Measurements from ENCODE around the gene TFCP2.

Gene TFCP2

GRCh38 chr12:51196547-51196946, 23.6 kb upstream of the TFCP2 start:
- DNase-seq (ENCODE audit: low spot score): no peak

GRCh38 chr12:51195841-51196240, 22.9 kb upstream of the TFCP2 start:
- DNase-seq (ENCODE audit: low spot score): no peak

- no peak for DNase-seq (ENCODE audit: low spot score)
These were observed 19.3 kb upstream of the TFCP2 start for GRCh38 chr12:51192284-51192671.

- no peak for DNase-seq (ENCODE audit: low spot score)
These were observed 18.8 kb upstream of the TFCP2 start for GRCh38 chr12:51191516-51192283.

GRCh38 chr12:51190820-51191219, 17.9 kb upstream of the TFCP2 start:
- no peak for DNase-seq (ENCODE audit: low spot score)

GRCh38 chr12:51189790-51190355, 16.9 kb upstream of the TFCP2 start:
- DNase-seq (ENCODE audit: low spot score): no peak

GRCh38 chr12:51188359-51189051, 15.6 kb upstream of the TFCP2 start:
- no peak for DNase-seq (ENCODE audit: low spot score)

DNA sequence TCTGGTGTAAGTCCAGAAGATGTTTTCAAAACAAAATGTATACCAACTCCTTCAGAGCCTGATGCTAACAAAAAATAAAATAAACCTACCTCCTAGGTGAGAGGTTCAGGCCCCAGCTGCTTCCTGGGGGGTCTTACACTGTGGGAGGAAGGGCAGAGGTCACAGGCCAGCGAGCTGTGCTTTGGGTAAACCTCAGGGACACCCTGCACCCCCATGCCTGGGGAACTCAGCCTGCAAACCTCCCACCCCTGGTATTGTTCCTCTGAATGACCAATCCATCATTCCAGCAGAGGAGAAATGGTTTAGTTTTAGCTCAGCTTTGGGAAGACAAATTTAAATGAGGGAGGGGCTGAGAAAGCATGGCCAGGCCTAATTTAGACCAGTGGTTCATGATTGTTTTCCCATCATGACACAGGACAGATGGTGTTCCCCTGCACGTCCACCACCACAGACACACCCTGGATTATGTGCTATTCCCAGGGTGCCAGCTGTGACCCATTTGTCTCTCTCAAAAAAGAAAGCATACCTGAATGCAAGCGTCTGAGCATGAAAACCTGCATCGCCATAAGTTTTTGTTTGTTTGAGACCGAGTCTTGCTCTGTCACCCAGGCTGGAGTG, 14.5 kb upstream of the TFCP2 start:
- DNase-seq (ENCODE audit: low spot score): no peak

DNA sequence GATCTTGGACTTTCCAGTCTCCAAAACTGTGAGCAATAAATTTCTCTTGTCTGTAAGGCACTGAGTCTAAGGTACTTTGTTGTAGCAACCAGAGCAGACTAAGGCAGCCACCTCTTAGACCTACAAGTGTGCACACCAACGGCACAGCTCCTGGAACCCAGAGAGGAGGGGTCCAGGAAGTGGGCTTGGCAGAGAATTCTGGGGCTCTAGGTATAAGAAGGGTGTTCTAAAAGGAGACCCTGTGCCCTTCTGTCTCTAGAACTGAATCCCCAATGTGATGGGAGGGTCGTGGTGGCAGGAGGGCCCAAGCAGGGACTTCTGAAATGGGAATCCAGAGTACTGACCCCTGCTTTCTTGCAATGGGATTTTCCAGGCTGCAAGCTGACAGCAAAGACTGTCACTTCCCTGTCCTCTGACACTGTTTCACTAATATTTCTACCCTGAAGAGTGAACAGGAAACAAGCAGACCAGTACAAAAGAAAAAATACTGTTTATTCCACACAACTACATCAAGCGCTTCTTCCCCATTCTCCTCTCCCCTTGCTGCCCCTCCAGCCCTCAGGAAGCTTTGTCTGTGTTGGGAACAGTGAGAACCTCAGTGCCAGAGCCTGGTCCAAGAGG, 13.6 kb upstream of the TFCP2 start:
- DNase-seq (ENCODE audit: low spot score): no peak

DNA sequence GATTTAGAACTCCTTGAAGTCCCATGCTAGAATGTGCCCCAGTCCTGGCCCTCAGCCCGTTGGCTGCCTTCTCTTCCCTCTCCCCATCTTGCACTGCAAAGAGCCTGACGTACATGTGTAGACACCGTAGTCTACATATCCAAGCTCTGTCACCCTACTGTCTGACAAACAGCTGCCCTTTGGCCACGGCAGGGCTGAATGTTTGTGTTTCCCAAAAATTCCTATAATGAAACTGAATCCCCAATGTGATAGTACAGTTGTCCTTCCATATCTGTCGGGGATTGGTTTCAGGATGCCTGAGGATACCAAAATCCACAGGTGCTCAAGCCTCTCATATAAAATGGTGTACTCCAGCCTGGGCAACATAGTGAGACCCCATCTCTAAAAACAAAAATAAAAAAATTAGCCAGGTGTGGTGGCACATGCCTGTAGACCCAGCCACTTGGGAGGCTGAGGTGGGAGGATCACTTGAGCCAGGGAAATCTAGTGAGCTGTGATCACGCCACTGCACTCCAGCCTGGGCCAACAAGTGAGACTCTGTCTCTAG, 12.3 kb upstream of the TFCP2 start:
- no peak for DNase-seq (ENCODE audit: low spot score)

- peak; percentile 70 for DNase-seq (ENCODE audit: low spot score)
These were observed 10.9 kb upstream of the TFCP2 start for GRCh38 chr12:51183816-51184215.

DNA sequence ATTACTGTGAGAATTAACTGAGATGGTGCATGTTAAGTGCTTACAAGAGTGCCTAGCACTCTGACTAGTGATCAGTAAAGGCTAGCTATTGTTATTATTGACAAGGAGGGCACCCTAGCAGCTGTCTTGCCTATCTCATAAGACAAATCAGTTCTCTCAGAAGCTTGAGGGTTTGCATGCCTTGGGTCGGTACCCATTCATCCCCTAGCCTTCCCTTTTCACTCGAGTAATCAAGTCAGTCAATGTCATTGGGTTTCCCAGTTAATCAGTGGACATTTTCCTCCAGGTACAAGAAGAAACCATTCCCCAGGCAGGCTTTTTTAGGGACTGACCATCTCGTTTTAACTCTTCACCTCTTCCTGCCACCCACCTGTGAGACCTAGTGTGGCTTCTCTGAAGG, 10.4 kb upstream of the TFCP2 start:
- no peak for DNase-seq (ENCODE audit: low spot score)

DNA sequence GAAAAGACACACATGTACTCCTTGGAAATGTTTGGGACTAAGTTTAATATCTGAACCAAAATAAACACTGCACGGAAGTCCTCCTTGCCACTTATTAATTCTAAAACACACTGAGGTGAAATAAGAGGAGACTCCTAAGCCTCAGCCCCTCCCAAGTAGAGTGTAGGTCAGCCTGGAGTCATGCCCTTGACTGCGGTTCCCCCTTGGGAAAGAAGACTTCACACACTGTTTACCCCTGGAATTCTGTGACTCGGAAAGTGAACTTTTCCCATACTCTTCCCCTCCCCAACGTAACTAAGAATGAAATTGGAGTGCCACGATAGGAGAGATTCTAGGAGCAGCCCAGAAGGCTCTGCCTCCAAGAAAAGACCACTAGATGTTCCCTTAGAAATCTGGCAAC, 8.6 kb upstream of the TFCP2 start:
- DNase-seq (ENCODE audit: low spot score): no peak

- DNase-seq (ENCODE audit: low spot score): no peak
These were observed 5.0 kb upstream of the TFCP2 start for GRCh38 chr12:51177897-51178296.

GRCh38 chr12:51174501-51174900, 1.6 kb upstream of the TFCP2 start:
- DNase-seq (ENCODE audit: low spot score): no peak

DNA sequence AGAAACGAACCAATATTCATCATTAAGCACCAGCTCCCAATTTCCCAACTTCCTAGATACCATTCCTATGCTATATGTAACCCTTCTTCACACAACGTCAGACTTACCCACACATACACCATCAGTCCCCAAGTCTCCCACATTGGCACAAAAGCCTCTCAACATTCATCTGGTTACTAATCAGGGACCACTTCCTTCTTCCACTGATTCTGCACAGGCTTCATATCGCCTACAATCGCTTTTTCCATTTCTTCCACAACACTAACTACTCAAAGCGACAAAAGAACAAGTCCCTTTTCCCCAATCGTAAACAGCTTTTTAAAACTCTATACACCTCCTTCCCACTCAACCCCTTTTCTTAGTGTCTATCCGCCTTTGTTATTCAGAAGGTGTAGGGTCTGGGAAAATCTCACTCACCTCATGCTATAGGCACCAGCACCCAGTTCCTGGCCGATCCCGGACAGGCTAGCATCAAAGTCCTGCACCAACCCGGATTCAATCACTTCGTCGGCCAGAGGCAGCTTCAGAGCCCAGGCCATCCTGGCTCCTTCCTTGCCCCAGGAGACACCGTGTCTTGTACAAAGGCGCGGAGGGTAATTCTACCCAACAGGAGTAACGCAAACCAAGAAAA, 936 bp downstream of the TFCP2 start:
- no peak for DNase-seq (ENCODE audit: low spot score)

- DNase-seq (ENCODE audit: low spot score): no peak
These were observed 9.1 kb downstream of the TFCP2 start for GRCh38 chr12:51163795-51164194.

GRCh38 chr12:51162217-51162616, 10.7 kb downstream of the TFCP2 start:
- no peak for DNase-seq (ENCODE audit: low spot score)

DNA sequence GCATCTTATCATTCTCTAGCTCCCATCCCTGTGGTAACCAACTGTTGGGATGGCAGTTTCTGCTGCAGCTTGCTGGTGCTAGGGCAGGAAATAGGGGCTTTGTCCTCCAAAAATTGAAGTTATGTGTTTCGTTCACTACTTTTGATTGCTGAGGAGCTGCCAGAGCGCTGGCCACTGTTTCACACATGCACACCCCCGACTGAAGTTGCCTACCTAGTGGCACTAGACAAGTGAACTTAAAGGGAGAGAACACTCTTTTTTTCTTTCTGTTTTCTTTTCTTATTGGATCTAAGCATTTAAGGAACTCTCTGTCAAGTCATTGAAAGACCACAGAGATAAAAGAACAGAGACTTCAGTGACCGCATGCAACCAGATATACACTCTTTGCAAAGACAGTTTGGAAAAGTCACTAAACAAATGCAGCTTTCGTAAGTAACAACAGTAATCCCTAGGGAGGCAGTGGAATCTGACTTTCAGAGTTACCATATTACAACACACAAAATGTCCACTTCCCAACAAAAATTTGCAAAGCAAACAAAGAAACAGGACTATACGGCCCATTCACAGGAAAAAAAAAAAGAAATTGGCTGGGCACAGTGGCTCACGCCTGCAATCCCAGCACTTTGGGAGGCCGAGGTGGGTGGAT, 12.0 kb downstream of the TFCP2 start:
- DNase-seq (ENCODE audit: low spot score): no peak

DNA sequence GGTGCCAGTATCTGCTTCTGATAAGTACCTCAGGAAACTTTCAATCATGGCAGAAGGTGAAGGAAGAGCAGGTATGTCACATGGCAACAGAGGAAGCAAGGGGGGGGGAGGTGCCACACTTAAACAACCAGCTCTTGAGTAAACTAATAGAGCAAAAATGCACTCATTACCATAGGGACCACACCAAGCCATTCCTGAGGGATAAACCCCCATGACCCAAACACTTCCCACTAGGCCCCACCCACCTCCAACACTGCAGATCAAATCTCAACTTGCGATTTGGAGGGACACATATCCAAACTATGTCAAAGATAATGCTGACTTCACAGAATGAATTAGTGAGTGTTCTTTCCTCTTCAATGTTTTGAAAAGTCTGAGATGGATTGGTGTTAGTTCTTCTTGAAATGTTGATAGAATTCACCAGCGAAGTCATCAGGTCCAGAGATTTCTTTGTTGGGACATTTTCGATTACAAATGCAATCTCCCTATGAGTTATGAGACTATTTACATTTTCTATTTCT, 16.6 kb downstream of the TFCP2 start:
- no peak for DNase-seq (ENCODE audit: low spot score)

DNA sequence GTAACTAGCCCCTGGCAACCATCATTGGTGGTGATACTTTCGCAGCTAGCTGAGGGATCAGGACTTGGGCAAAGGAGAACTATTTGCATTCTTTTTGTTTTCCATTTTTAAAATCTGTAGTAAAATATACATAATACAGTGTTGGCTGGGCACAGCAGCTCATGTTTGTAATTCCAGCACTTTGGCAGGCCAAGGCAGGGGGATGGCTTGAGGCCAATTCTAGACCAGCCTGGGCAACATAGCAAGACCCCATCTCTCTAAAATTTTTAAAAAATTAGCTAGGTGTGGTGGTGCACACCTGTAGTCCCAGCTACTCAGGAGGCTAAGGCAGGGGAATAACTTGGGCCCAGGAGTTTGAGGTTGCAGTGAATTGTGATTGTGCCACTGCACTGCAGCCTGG, 20.0 kb downstream of the TFCP2 start:
- no peak for DNase-seq (ENCODE audit: low spot score)

Data from globus pallidus (tissue), 1 donor.